H1 (cell line): ENCODE results near the gene SPTBN1. TPM values are rescaled to one million over a fixed set of nuclear protein-coding genes. Genes with fewer than 3 reads are reported as not detected.

Source experiments
- CTCF ChIA-PET: fragments of 300-600 bp; sonication (Branson Sonifier 250); formaldehyde crosslinking; loops from one replicate; lab custom pipeline; 2021; ENCODE audit not compliant: partially characterized antibody; lab: Charles Lee
- POLR2A ChIA-PET: fragments of 300-600 bp; sonication (Branson Sonifier 250); formaldehyde crosslinking; loops from one replicate; lab custom pipeline; 2021; ENCODE audit warnings: inconsistent platforms; ENCODE audit not compliant: partially characterized antibody; lab: Charles Lee
- DNase-seq, 2 experiments: peaks; one replicate each; pipeline versions ENCODE4 v3.0.0 to v3.0.0-alpha.2; 2010 to 2022; ENCODE audit warnings: low spot score in 2 of 2, low read depth in 1 of 2, mixed read lengths in 1 of 2
- FAIRE-seq: peaks from 2 replicates; lab custom pipeline; 2011; peaks lifted over from hg19 to GRCh38; lab: Jason Lieb, UNC
- H2AFZ ChIP-seq: 2 replicates; pipeline ENCODE4 v1.8.1; 2012; ENCODE audit warnings: low read length, inconsistent platforms
- H2AK5ac ChIP-seq: 2 replicates; pipeline ENCODE4 v1.6.1; 2013; ENCODE audit warnings: low read depth, low read length
- H2BK120ac ChIP-seq: replicated peaks from 2 replicates; pipeline ENCODE3; 2013; ENCODE audit warnings: low read depth, low read length, inconsistent platforms
- H2BK12ac ChIP-seq: 2 replicates; pipeline ENCODE4 v1.6.1; 2013; ENCODE audit warnings: low read depth, low read length
- H2BK15ac ChIP-seq: 2 replicates; pipeline ENCODE4 v1.6.1; 2013; ENCODE audit warnings: low read length
- H2BK20ac ChIP-seq: 2 replicates; pipeline ENCODE4 v1.6.1; 2013; ENCODE audit warnings: low read length
- H2BK5ac ChIP-seq: 2 replicates; pipeline ENCODE4 v1.6.1; 2013; ENCODE audit warnings: low read depth, low read length
- H3K14ac ChIP-seq: 2 replicates; pipeline ENCODE4 v1.6.1; 2013; ENCODE audit warnings: inconsistent platforms; ENCODE audit not compliant: insufficient read length
- H3K18ac ChIP-seq: 2 replicates; pipeline ENCODE4 v1.6.1; 2013; ENCODE audit warnings: low read length; ENCODE audit errors: extremely low read depth
- H3K23ac ChIP-seq: 2 replicates; pipeline ENCODE4 v1.6.1; 2013; ENCODE audit warnings: inconsistent platforms; ENCODE audit not compliant: insufficient read length
- H3K23me2 ChIP-seq: 2 replicates; pipeline ENCODE4 v1.6.1; 2013; ENCODE audit warnings: low read depth, low read length
- H3K27ac ChIP-seq: 2 replicates; pipeline ENCODE4 v1.6.1; 2011; ENCODE audit warnings: low read depth, low read length, inconsistent platforms
- H3K27me3 ChIP-seq, 4 experiments: replicated peaks in 1 of 4; 1 replicate in 1 of 4; 2 replicates in 3 of 4; pipeline versions ENCODE4 v1.6.1 to v1.8.1; 2011 to 2013; ENCODE audit warnings: low read length in 3 of 4, mild to moderate bottlenecking in 3 of 4, inconsistent platforms in 2 of 4, mixed read lengths in 2 of 4, moderate library complexity in 1 of 4; ENCODE audit not compliant: control insufficient read depth in 3 of 4, insufficient read depth in 3 of 4; ENCODE audit errors: extremely low read depth in 1 of 4
- H3K36me3 ChIP-seq, 4 experiments: 2 replicates each; pipeline versions ENCODE4 v1.6.1 to v1.8.1; 2011 to 2013; ENCODE audit warnings: mild to moderate bottlenecking in 4 of 4, low read length in 3 of 4, moderate library complexity in 2 of 4, control low read depth in 1 of 4, inconsistent platforms in 1 of 4; ENCODE audit not compliant: insufficient read depth in 4 of 4, control insufficient read depth in 2 of 4
- H3K4ac ChIP-seq: replicated peaks from 2 replicates; pipeline ENCODE3; 2013; ENCODE audit warnings: low read length, low read depth, mixed read lengths, inconsistent platforms; ENCODE audit not compliant: insufficient read length
- H3K4me1 ChIP-seq, 4 experiments: replicated peaks in 1 of 4; 1 replicate in 1 of 4; 2 replicates in 3 of 4; pipeline versions ENCODE4 v1.6.1 to v1.8.1; 2011 to 2013; ENCODE audit warnings: low read length in 3 of 4, inconsistent platforms in 2 of 4, mixed read lengths in 1 of 4; ENCODE audit not compliant: insufficient read depth in 4 of 4, control insufficient read depth in 3 of 4
- H3K4me2 ChIP-seq, 2 experiments: 2 replicates each; pipeline versions ENCODE4 v1.6.1 to v1.8.1; 2011 to 2013; ENCODE audit warnings: low read depth in 2 of 2, low read length in 2 of 2, control low read depth in 1 of 2, inconsistent platforms in 1 of 2, mild to moderate bottlenecking in 1 of 2; ENCODE audit not compliant: insufficient read depth in 1 of 2
- H3K4me3 ChIP-seq, 4 experiments: fragments of 200-600, 300-600 bp in 1 of 4; sonication (generic), shearing (Covaris generic), sonication (Bioruptor Twin) in 1 of 4; 2 replicates each; pipeline versions ENCODE4 v1.5.1 to v1.8.1; 2011 to 2016; ENCODE audit warnings: low read length in 4 of 4, low read depth in 3 of 4, control low read depth in 2 of 4, inconsistent platforms in 2 of 4, mild to moderate bottlenecking in 2 of 4, mixed read lengths in 1 of 4, moderate library complexity in 1 of 4; ENCODE audit not compliant: insufficient read depth in 2 of 4; ENCODE audit errors: extremely low read depth in 1 of 4
- H3K56ac ChIP-seq: replicated peaks from 2 replicates; pipeline ENCODE3; 2013; ENCODE audit warnings: low read depth, mild to moderate bottlenecking, mixed read lengths, low read length, inconsistent platforms; ENCODE audit not compliant: insufficient read length
- H3K79me1 ChIP-seq: 2 replicates; pipeline ENCODE4 v1.6.1; 2013; ENCODE audit warnings: low read depth, low read length, control low read depth
- H3K79me2 ChIP-seq, 2 experiments: 2 replicates each; pipeline versions ENCODE4 v1.6.1 to v1.8.1; 2012 to 2013; ENCODE audit warnings: low read length in 2 of 2, mild to moderate bottlenecking in 2 of 2, inconsistent platforms in 1 of 2; ENCODE audit not compliant: insufficient read depth in 2 of 2, control insufficient read depth in 1 of 2
- H3K9ac ChIP-seq, 4 experiments: replicated peaks in 1 of 4; 1 replicate in 1 of 4; 2 replicates in 3 of 4; pipeline versions ENCODE4 v1.6.1 to v1.8.1; 2011 to 2013; ENCODE audit warnings: low read depth in 3 of 4, low read length in 3 of 4, control low read depth in 2 of 4, mild to moderate bottlenecking in 2 of 4, moderate library complexity in 2 of 4, inconsistent platforms in 1 of 4; ENCODE audit errors: extremely low read depth in 1 of 4
- H3K9me3 ChIP-seq, 2 experiments: 2 replicates each; pipeline versions ENCODE4 v1.6.1 to v1.8.1; 2012 to 2013; ENCODE audit warnings: mild to moderate bottlenecking in 2 of 2, moderate library complexity in 2 of 2, control low read depth in 1 of 2, inconsistent platforms in 1 of 2, low read depth in 1 of 2, low read length in 1 of 2, mixed read lengths in 1 of 2; ENCODE audit not compliant: insufficient read depth in 2 of 2
- H4K20me1 ChIP-seq, 2 experiments: replicated peaks in 1 of 2; 2 replicates each; pipeline versions ENCODE3 to v1.8.1; 2011 to 2013; ENCODE audit warnings: inconsistent platforms in 2 of 2, low read length in 2 of 2, mild to moderate bottlenecking in 1 of 2; ENCODE audit not compliant: insufficient read depth in 2 of 2, control insufficient read depth in 1 of 2
- H4K5ac ChIP-seq: 2 replicates; pipeline ENCODE4 v1.6.1; 2013; ENCODE audit warnings: low read length, low read depth, mixed read lengths, inconsistent platforms; ENCODE audit not compliant: insufficient read length
- H4K8ac ChIP-seq: 2 replicates; pipeline ENCODE4 v1.8.0; 2013; ENCODE audit warnings: mild to moderate bottlenecking, moderate library complexity, low read length, inconsistent platforms; ENCODE audit not compliant: insufficient read depth; ENCODE audit errors: extremely low read depth
- H4K91ac ChIP-seq: replicated peaks from 2 replicates; pipeline ENCODE3; 2013; ENCODE audit warnings: low read length, mixed read lengths, inconsistent platforms; ENCODE audit not compliant: insufficient read length
- CBX5 ChIP-seq: fragments of 300-800, 300-1000 bp; sonication (generic); IDR thresholded peaks from 2 replicates; pipeline ENCODE4 v1.7.1; 2016; ENCODE audit warnings: antibody characterized with exemption, low read length, low read depth
- CHD1 ChIP-seq: IDR thresholded peaks from 2 replicates; pipeline ENCODE4 v1.6.1; 2012; ENCODE audit warnings: low read depth, low read length, improper control_type of control experiment
- E2F6 ChIP-seq: IDR thresholded peaks from 2 replicates; pipeline ENCODE4 v1.6.1; 2012; ENCODE audit warnings: inconsistent platforms
- EP300 ChIP-seq, 2 experiments: IDR thresholded peaks; 1 replicate in 1 of 2; 2 replicates in 1 of 2; pipeline ENCODE4 v1.6.1; 2011 to 2012; ENCODE audit warnings: low read depth in 2 of 2, low read length in 2 of 2, mild to moderate bottlenecking in 2 of 2, borderline replicate concordance in 1 of 2, inconsistent platforms in 1 of 2, moderate library complexity in 1 of 2
- EZH2 ChIP-seq: fragments of 200-600 bp; sonication (generic); IDR thresholded peaks from 2 replicates; pipeline ENCODE4 v1.7.1; 2012; ENCODE audit warnings: low read depth, mild to moderate bottlenecking, moderate library complexity, low read length, inconsistent platforms; ENCODE audit not compliant: severe bottlenecking
- GABPA ChIP-seq: IDR thresholded peaks from 2 replicates; pipeline ENCODE4 v1.6.1; 2011; ENCODE audit warnings: mild to moderate bottlenecking, low read length, moderate library complexity, borderline replicate concordance; ENCODE audit not compliant: insufficient read depth
- KDM4A ChIP-seq: IDR thresholded peaks from one replicate; pipeline ENCODE4 v1.7.1; 2012; ENCODE audit warnings: low read depth, mild to moderate bottlenecking, moderate library complexity, low read length, inconsistent platforms; ENCODE audit not compliant: severe bottlenecking
- MAFK ChIP-seq: IDR thresholded peaks from 2 replicates; pipeline ENCODE4 v1.6.1; 2012; ENCODE audit warnings: low read depth, mild to moderate bottlenecking, improper control_type of control experiment, low read length
- NANOG ChIP-seq: IDR thresholded peaks from 2 replicates; pipeline ENCODE4 v1.6.1; 2011; ENCODE audit warnings: low read length, low read depth, mild to moderate bottlenecking, inconsistent platforms; ENCODE audit not compliant: insufficient read depth, poor library complexity, severe bottlenecking
- POLR2AphosphoS5 ChIP-seq: IDR thresholded peaks from 2 replicates; pipeline ENCODE4 v1.6.1; 2011; ENCODE audit warnings: low read depth, low read length
- SIN3A ChIP-seq, 2 experiments: IDR thresholded peaks in 1 of 2; conservative IDR thresholded peaks in 1 of 2; 2 replicates each; pipeline ENCODE4 v1.6.1; 2011 to 2012; ENCODE audit warnings: low read length in 2 of 2, improper control_type of control experiment in 1 of 2, low read depth in 1 of 2, mild to moderate bottlenecking in 1 of 2
- SUZ12 ChIP-seq: fragments of 200-600 bp; sonication (generic); IDR thresholded peaks from 2 replicates; pipeline ENCODE4 v1.6.1; 2012; ENCODE audit warnings: mild to moderate bottlenecking, inconsistent platforms, low read length, moderate library complexity, mixed read lengths
- WGBS, 2 experiments: shearing (Covaris generic) in 1 of 2; methylation state at CpG; one replicate each; pipeline versions ENCODE4 v1.1.6 to v1.1.7; 2013 to 2015; ENCODE audit warnings: low lambda C conversion rate in 2 of 2, mixed read lengths in 2 of 2, inconsistent platforms in 1 of 2, low coverage in 1 of 2, missing lambda C conversion rate in 1 of 2; ENCODE audit not compliant: insufficient replicate concordance in 2 of 2, insufficient coverage in 1 of 2, insufficient read length in 1 of 2; ENCODE audit errors: extremely low coverage in 1 of 2, missing lambda C conversion rate in 1 of 2; 5-methylcytosine and 5-hydroxymethylcytosine counted together
- polyA plus RNA-seq, 7 experiments: library from polyadenylated mRNA; depleted of rRNA in 3 of 7; stranded (reverse) in 5 of 7; unstranded in 2 of 7; fragments of >200 nt in 5 of 7; fragments of 200-250 nt in 2 of 7; gene quantifications; 1 replicate in 5 of 7; 2 replicates in 1 of 7; 4 replicates in 1 of 7; pipeline versions ENCODE4 v1.2.1 to v1.2.3, GENCODE V29; 2011 to 2013; ENCODE audit warnings: missing spikeins in 2 of 7, mixed read lengths in 2 of 7
- total RNA-seq: library from RNA; stranded (reverse); fragmentation: NEBNext Ultra II Directional; extraction: Animal tissue kit (Norgen Biotek cat#: 25700); gene quantifications from 2 replicates; pipeline ENCODE4 v1.2.1, GENCODE V29; 2021

The SPTBN1 gene
- total and polyA plus RNA-seq, 2 of the 8 experiments (the other 6 are each of a cell fraction or from before 2014, with no cell fraction given): 31.8 to 180 TPM

- no peaks in the 10 kb centered on the region for H3K9me3 ChIP-seq
- H3K79me1 ChIP-seq: no peaks in the 10 kb centered on the region; the same call in 1 of the 2 replicates
- no peak overlapping the region for H3K4ac ChIP-seq
- H2BK20ac ChIP-seq: no peak overlapping the region
- H3K79me2 ChIP-seq: peaks cover 0 to 5% of the 10 kb centered on the region in 2 experiments; a peak in 1 of 4 replicates
- ChIA-PET CTCF (interaction anchor here (0.7 to 1.9 kb wide), 9 partner anchors 9 to 513 kb away, joined by 3 to 7 read pairs (median 3); no protein-coding TSS in a partner anchor), POLR2A (no interaction called here)
- peaks cover 0 to 4% of the 10 kb centered on the region in 2 experiments for H4K20me1 ChIP-seq
- WGBS, 2 experiments: 95% methylated on average over 9 of the region's 9 CpGs; no CpG with 5 or more reads in 1 of the 2 experiments
- H2BK120ac ChIP-seq: no peak overlapping the region
- no peak overlapping the region for H3K56ac ChIP-seq
- no peak overlapping the region for H3K18ac ChIP-seq
- H2AFZ ChIP-seq: no peak overlapping the region
- no peak overlapping the region for H3K4me2 ChIP-seq
- FAIRE-seq (no peak), DNase-seq (no peak)
- H4K8ac ChIP-seq: no peak overlapping the region
- H2BK15ac ChIP-seq: no peak overlapping the region
- H3K27ac ChIP-seq: no peak overlapping the region
- no peaks in the 10 kb centered on the region for H3K4me1 ChIP-seq
- no peak overlapping the region for H3K4me3 ChIP-seq
- H3K36me3 ChIP-seq: peaks cover 34 to 70% (median 64%) of the 10 kb centered on the region in 4 experiments
- H3K27me3 ChIP-seq: no peaks in the 10 kb centered on the region
- H2BK12ac ChIP-seq: no peak overlapping the region
- no peaks in the 10 kb centered on the region for H3K23me2 ChIP-seq
- H4K5ac ChIP-seq: no peak overlapping the region
- H2AK5ac ChIP-seq: no peak overlapping the region
- no peak overlapping the region for H3K23ac ChIP-seq
- H3K9ac ChIP-seq: no peak overlapping the region
- H2BK5ac ChIP-seq: no peak overlapping the region
- no peak overlapping the region for H3K14ac ChIP-seq
- no peak overlapping the region for H4K91ac ChIP-seq
- TF ChIP-seq SUZ12: no peak
- no peak for TF ChIP-seq NANOG
- TF ChIP-seq CBX5: no peak
- TF ChIP-seq CHD1: no peak
- no peak for TF ChIP-seq POLR2AphosphoS5
- TF ChIP-seq EP300 (IDR thresholded peaks at IDR 0.05; ENCODE audit: borderline replicate concordance in 1 of 2, low read depth in 2 of 2, low read length in 2 of 2): no peak
- TF ChIP-seq MAFK: no peak
- no peak for TF ChIP-seq GABPA
- no peak for TF ChIP-seq KDM4A
- no peak for TF ChIP-seq E2F6
- TF ChIP-seq EZH2: no peak
- no peak for TF ChIP-seq SIN3A (conservative IDR thresholded peaks at IDR 0.05 in 1 of 2, IDR thresholded peaks at IDR 0.05 in 1 of 2; ENCODE audit: low read depth in 1 of 2, low read length in 2 of 2)
Measured at GRCh38 chr2:54619660-54620231, 163.6 kb downstream of the SPTBN1 start.
